Thyroid gland (tissue), 4 donors: ENCODE data around the gene ZNF407. TPM values are rescaled to one million over a fixed set of nuclear protein-coding genes. Genes with fewer than 3 reads are reported as not detected.

Experiments
- DNase-seq, 2 donors: peaks; one replicate each; pipeline ENCODE4 v3.0.0-alpha.2; 2019
- H3K27ac ChIP-seq, 3 donors: fragments of 200-600 bp; sonication (generic); 1 replicate in 2 of 3; 2 replicates in 1 of 3; pipeline ENCODE4 v1.5.1; 2016 to 2019; ENCODE audit warnings: mild to moderate bottlenecking in 1 of 3, moderate library complexity in 1 of 3
- H3K27me3 ChIP-seq: fragments of 200-600 bp; sonication (generic); one replicate; pipeline ENCODE4 v1.5.1; 2019
- H3K36me3 ChIP-seq, 2 donors: fragments of 200-600 bp; sonication (generic); one replicate each; pipeline ENCODE4 v1.5.1; 2016 to 2019
- H3K4me1 ChIP-seq, 2 donors: fragments of 200-600 bp; sonication (generic); one replicate each; pipeline ENCODE4 v1.5.1; 2017 to 2019
- H3K4me3 ChIP-seq, 3 donors: fragments of 200-600 bp; sonication (generic); replicated peaks in 1 of 3; 1 replicate in 2 of 3; 2 replicates in 1 of 3; pipeline ENCODE4 v1.5.1; 2016; ENCODE audit warnings: mild to moderate bottlenecking in 1 of 3
- H3K9me3 ChIP-seq: fragments of 200-600 bp; sonication (generic); one replicate; pipeline ENCODE4 v1.5.1; 2017
- CTCF ChIP-seq, 6 experiments: fragments of 200-600 bp in 3 of 6; fragments of 450-650 bp in 3 of 6; sonication (generic) in 3 of 6; IDR thresholded peaks; one replicate each; pipeline ENCODE4 v1.5.1; 2016 to 2019; ENCODE audit warnings: antibody characterized with exemption in 6 of 6, mild to moderate bottlenecking in 2 of 6, inconsistent platforms in 1 of 6, moderate library complexity in 1 of 6
- POLR2A ChIP-seq, 2 donors: fragments of 450-650 bp; IDR thresholded peaks; one replicate each; pipeline ENCODE4 v1.6.1; 2017; ENCODE audit warnings: antibody characterized with exemption in 2 of 2, mild to moderate bottlenecking in 2 of 2, moderate library complexity in 1 of 2
- WGBS, 2 donors: methylation state at CpG; one replicate each; pipeline ENCODE4 v1.1.5; 2017; 5-methylcytosine and 5-hydroxymethylcytosine counted together
- intact Hi-C: fragments of 100-400 bp; cut with DNase I; formaldehyde crosslinking; loops from one replicate; pipeline ENCODE4 v1.15.1; 2023
- total RNA-seq, 4 donors: library from RNA; depleted of rRNA; stranded (reverse); fragments of >200 nt; gene quantifications; one replicate each; pipeline ENCODE4 v1.2.3, GENCODE V29; 2016

The ZNF407 gene
- total RNA-seq, result 10 to 100 TPM; 20.2 to 40.0 (median 26.4) TPM

- H3K36me3 ChIP-seq, result peaks cover 0 to 3% of the 10 kb centered on the region in 2 donors
- H3K27ac ChIP-seq, result peak within 1 kb of the TSS; percentile 96 to 99 (median 98)
- TF ChIP-seq CTCF (IDR thresholded peaks at IDR 0.05) (no peak), POLR2A (IDR thresholded peaks at IDR 0.05) (no peak)
- peak within 1 kb of the TSS; percentile 77 to 88 (median 88) for H3K4me3 ChIP-seq
- WGBS, 2 donors, result 0 to 1% methylated on average over 15 to 36 of the region's 64 CpGs
- H3K27me3 ChIP-seq, result no peaks in the 10 kb centered on the region
- no peaks in the 10 kb centered on the region for H3K9me3 ChIP-seq
- DNase-seq, result peak; percentile 85 to 87
- intact Hi-C loops, result loop anchor here (10.0 kb wide), 1 partner anchor 103 kb away; the partner anchor contains the start of gene CNDP2
- peaks cover 20 to 21% of the 10 kb centered on the region in 2 donors for H3K4me1 ChIP-seq
Measured at GRCh38 chr18:74597662-74598349, at the start of gene ZNF407. Gene ZNF407, plus strand, starts transcription at chr18:74597870. Its CDS starts 33,150 bp downstream, at chr18:74631020.

GRCh38 chr18:74549591-74550104, 48.0 kb upstream of the ZNF407 start:
- Histone ChIP-seq H3K4me1 (peaks cover 4 to 10% of the 10 kb centered on the region in 2 donors), H3K4me3 (no peak overlapping the region), H3K36me3 (no peaks in the 10 kb centered on the region), H3K27me3 (no peaks in the 10 kb centered on the region), H3K9me3 (no peaks in the 10 kb centered on the region), H3K27ac (no peak overlapping the region)
- TF ChIP-seq POLR2A (IDR thresholded peaks at IDR 0.05), result no peak
- intact Hi-C loops, result loop anchor here (5.0 kb wide), 1 partner anchor 352 kb away; no protein-coding TSS in a partner anchor
- DNase-seq, result no peak
- WGBS, 2 donors, result 98 to 100% methylated on average over 1 of the region's 1 CpG

GRCh38 chr18:74550886-74551285, 46.8 kb upstream of the ZNF407 start:
- no peaks in the 10 kb centered on the region for H3K27me3 ChIP-seq
- TF ChIP-seq CTCF (IDR thresholded peaks at IDR 0.05), result peak in 1 of 6 experiments; percentile 2
- TF ChIP-seq POLR2A (IDR thresholded peaks at IDR 0.05), result no peak
- H3K9me3 ChIP-seq, result no peaks in the 10 kb centered on the region
- H3K36me3 ChIP-seq, result no peaks in the 10 kb centered on the region
- peaks cover 4 to 10% of the 10 kb centered on the region in 2 donors for H3K4me1 ChIP-seq
- no peak for DNase-seq
- H3K27ac ChIP-seq, result no peak overlapping the region
- intact Hi-C loops, result loop anchor here (5.0 kb wide), 1 partner anchor 354 kb away; no protein-coding TSS in a partner anchor
- WGBS, 2 donors, result 96 to 98% methylated on average over 6 of the region's 6 CpGs
- no peak overlapping the region for H3K4me3 ChIP-seq

GRCh38 chr18:74551452-74551851, 46.2 kb upstream of the ZNF407 start:
- WGBS, 2 donors, result 51 to 72% methylated on average over 3 of the region's 3 CpGs
- TF ChIP-seq POLR2A (IDR thresholded peaks at IDR 0.05) (no peak), CTCF (IDR thresholded peaks at IDR 0.05) (no peak)
- no peaks in the 10 kb centered on the region for H3K36me3 ChIP-seq
- no peaks in the 10 kb centered on the region for H3K27me3 ChIP-seq
- H3K9me3 ChIP-seq, result no peaks in the 10 kb centered on the region
- peaks cover 4 to 10% of the 10 kb centered on the region in 2 donors for H3K4me1 ChIP-seq
- no peak overlapping the region for H3K4me3 ChIP-seq
- intact Hi-C loops, result loop anchor here (5.0 kb wide), 1 partner anchor 354 kb away; no protein-coding TSS in a partner anchor
- H3K27ac ChIP-seq, result no peak overlapping the region
- no peak for DNase-seq

- Histone ChIP-seq H3K27me3 (no peaks in the 10 kb centered on the region), H3K9me3 (no peaks in the 10 kb centered on the region), H3K36me3 (no peaks in the 10 kb centered on the region), H3K4me1 (peaks cover under 1 to 9% of the 10 kb centered on the region in 2 donors), H3K27ac (no peak overlapping the region), H3K4me3 (no peak overlapping the region)
- 24 to 27% methylated on average over 5 of the region's 5 CpGs for WGBS, 2 donors
- TF ChIP-seq CTCF (IDR thresholded peaks at IDR 0.05) (peak; percentile 66 to 85 (median 80)), POLR2A (IDR thresholded peaks at IDR 0.05) (no peak)
- intact Hi-C loops, result loop anchor here (5.0 kb wide), 1 partner anchor 355 kb away; no protein-coding TSS in a partner anchor
- DNase-seq, result peak; percentile 89
Measured at GRCh38 chr18:74551936-74552555, 45.6 kb upstream of the ZNF407 start.
